HepG2 (cell line): ENCODE data around the gene ESPNL. TPM values are rescaled to one million over a fixed set of nuclear protein-coding genes. Genes with fewer than 3 reads are reported as not detected.

ENCODE experiments used
- ATAC-seq: fragments of 200-7000 bp; cut with Tn5 transposase; 3 replicates; pipeline ENCODE4 v1.9.1; 2020; ENCODE audit warnings: mild to moderate bottlenecking, moderate library complexity
- BruUV-seq: library from RNA; stranded (reverse); fragments of 400-500 nt; replicated peaks from 2 replicates; lab custom pipeline; 2021; lab: Mats Ljungman, UMichigan
- CTCF ChIA-PET: fragments of 300-600 bp; formaldehyde crosslinking; extraction: SDS; loops from one replicate; lab custom pipeline; 2021; ENCODE audit warnings: low total read pairs, inconsistent platforms, low intra/inter-chr PET ratio; lab: Yijun Ruan, JAX
- POLR2A ChIA-PET: fragments of 350-600 bp; sonication (Branson Sonifier 250); formaldehyde crosslinking; loops from one replicate; lab custom pipeline; 2020; ENCODE audit warnings: antibody characterized with exemption, inconsistent platforms; lab: Yijun Ruan, JAX
- DNase-seq: peaks from one replicate; pipeline ENCODE4 v3.0.0-alpha.2; 2015; ENCODE audit warnings: low spot score
- FAIRE-seq: peaks from 3 replicates; lab custom pipeline; 2011; peaks lifted over from hg19 to GRCh38; lab: Jason Lieb, UNC
- H2AFZ ChIP-seq: one replicate; pipeline ENCODE4 v1.6.1; 2011; ENCODE audit warnings: low read length, inconsistent platforms
- H3K27ac ChIP-seq: fragments of 300-600 bp; 3 replicates; pipeline ENCODE4 v1.8.0; 2011; ENCODE audit warnings: mixed run types, mild to moderate bottlenecking, mixed read lengths, low read length, inconsistent platforms; ENCODE audit not compliant: insufficient read depth; ENCODE audit errors: extremely low read length
- H3K27me3 ChIP-seq, 2 experiments: fragments of 200-600 bp in 1 of 2; 2 replicates in 1 of 2; 3 replicates in 1 of 2; pipeline versions ENCODE4 v1.6.0 to v1.8.0; 2011; ENCODE audit warnings: low read length in 2 of 2, mild to moderate bottlenecking in 2 of 2, moderate library complexity in 2 of 2, inconsistent platforms in 1 of 2; ENCODE audit not compliant: insufficient read depth in 2 of 2, control insufficient read depth in 1 of 2
- H3K36me3 ChIP-seq, 2 experiments: fragments of 200-600 bp in 1 of 2; replicated peaks in 1 of 2; 2 replicates in 1 of 2; 3 replicates in 1 of 2; pipeline versions ENCODE4 v1.5.1 to v1.8.0; 2011; ENCODE audit warnings: low read length in 2 of 2, inconsistent platforms in 1 of 2; ENCODE audit not compliant: insufficient read depth in 2 of 2, control insufficient read depth in 1 of 2
- H3K4me1 ChIP-seq: 2 replicates; pipeline ENCODE4 v1.5.1; 2012; ENCODE audit warnings: low read length, inconsistent platforms; ENCODE audit not compliant: insufficient read depth
- H3K4me2 ChIP-seq: 2 replicates; pipeline ENCODE4 v1.6.0; 2011; ENCODE audit warnings: low read depth, low read length, inconsistent platforms
- H3K4me3 ChIP-seq, 3 experiments: fragments of 200-600 bp in 1 of 3; sonication (generic), shearing (Covaris generic) in 1 of 3; replicated peaks in 1 of 3; 2 replicates each; pipeline ENCODE4 v1.5.1; 2011 to 2016; ENCODE audit warnings: low read length in 3 of 3, inconsistent platforms in 2 of 3, low read depth in 2 of 3, mild to moderate bottlenecking in 2 of 3, control low read depth in 1 of 3, mixed read lengths in 1 of 3; ENCODE audit not compliant: insufficient read depth in 1 of 3
- H3K79me2 ChIP-seq: one replicate; pipeline ENCODE4 v1.6.1; 2011; ENCODE audit warnings: low read length, inconsistent platforms; ENCODE audit not compliant: insufficient read depth
- H3K9ac ChIP-seq: 2 replicates; pipeline ENCODE4 v1.6.0; 2011; ENCODE audit warnings: mild to moderate bottlenecking, low read depth, low read length, inconsistent platforms; ENCODE audit not compliant: insufficient read depth
- H3K9me3 ChIP-seq: 2 replicates; pipeline ENCODE4 v1.5.1; 2012; ENCODE audit warnings: mild to moderate bottlenecking, low read length
- H4K20me1 ChIP-seq: 2 replicates; pipeline ENCODE4 v1.6.0; 2011; ENCODE audit warnings: inconsistent platforms, mild to moderate bottlenecking, low read length, moderate library complexity; ENCODE audit not compliant: insufficient read depth
- AGO2 ChIP-seq: fragments of 200-400 bp; formaldehyde crosslinking; optimal IDR thresholded peaks from 2 replicates; pipeline ENCODE3; 2017; ENCODE audit warnings: mild to moderate bottlenecking, low read depth, low read length, moderate library complexity
- HNRNPLL ChIP-seq: fragments of 200-400 bp; formaldehyde crosslinking; IDR thresholded peaks from 2 replicates; pipeline ENCODE4 v1.6.1; 2017; ENCODE audit warnings: mild to moderate bottlenecking, low read depth, low read length; ENCODE audit not compliant: poor library complexity, severe bottlenecking
- NFAT5 ChIP-seq: sonication (generic); formaldehyde crosslinking; IDR thresholded peaks from 2 replicates; pipeline ENCODE4 v1.4.0; 2020; ENCODE audit warnings: missing genetic modification reagents
- ZNF207 ChIP-seq: fragments of 450-650 bp; IDR thresholded peaks from 2 replicates; pipeline ENCODE4 v1.6.1; 2016; ENCODE audit warnings: antibody characterized with exemption, borderline replicate concordance
- ZNF337 ChIP-seq: sonication (generic); formaldehyde crosslinking; IDR thresholded peaks from 2 replicates; pipeline ENCODE4 v1.5.1; 2020; ENCODE audit warnings: missing genetic modification reagents, low read depth, mild to moderate bottlenecking, borderline replicate concordance
- ZNF768 ChIP-seq: sonication (generic); formaldehyde crosslinking; IDR thresholded peaks from 2 replicates; pipeline ENCODE4 v1.4.0; 2020; ENCODE audit warnings: missing genetic modification reagents
- WGBS: methylation state at CpG from one replicate; pipeline ENCODE4 v1.1.6; 2017; ENCODE audit warnings: low lambda C conversion rate; 5-methylcytosine and 5-hydroxymethylcytosine counted together
- in situ Hi-C: cut with HindIII; loops from 2 replicates; pipeline ENCODE4 v1.10.0; 2017; ENCODE audit warnings: low pct_unique_long_range_greater_than_20kb; ENCODE audit not compliant: extremely low pct_ligation_motif_present
- intact Hi-C: fragments of 100-400 bp; cut with micrococcal nuclease; formaldehyde crosslinking; loops from one replicate; pipeline ENCODE4 v1.10.0; 2022; ENCODE audit not compliant: unreplicated experiment
- polyA plus RNA-seq, 8 experiments: library from polyadenylated mRNA; depleted of rRNA in 3 of 8; stranded (reverse) in 7 of 8; unstranded in 1 of 8; fragments of >200 nt; fragmentation: Illumina TruSeq in 4 of 8; extraction: Trizol in 4 of 8; gene quantifications; 2 replicates each; pipeline versions ENCODE4 v1.2.1 to v1.2.3, GENCODE V29; 2011 to 2016; ENCODE audit warnings: low read depth in 4 of 8, missing spikeins in 1 of 8, mixed read lengths in 1 of 8; ENCODE audit not compliant: insufficient read depth in 1 of 8
- total RNA-seq, 5 experiments: library from RNA; depleted of rRNA; stranded (reverse); fragments of >200 nt; fragmentation: Illumina TruSeq; extraction: Trizol; gene quantifications; 2 replicates each; pipeline ENCODE4 v1.2.3, GENCODE V29; 2016; ENCODE audit warnings: low read depth in 1 of 5

Gene ESPNL
- total and polyA plus RNA-seq, 2 of the 13 experiments (the other 11 are each of a cell fraction or from before 2014, with no cell fraction given): 0.45 to 0.80 TPM

- no peak for ATAC-seq
- Histone ChIP-seq H3K79me2 (no peaks in the 10 kb centered on the region), H3K4me1 (peaks cover 20% of the 10 kb centered on the region), H3K4me3 (no peak overlapping the region), H3K27ac (no peak overlapping the region), H3K9ac (no peak overlapping the region), H4K20me1 (no peaks in the 10 kb centered on the region), H2AFZ (no peak overlapping the region)
- intact Hi-C loops: no loop called here
- DNase-seq: no peak
- FAIRE-seq: no peak
- TF ChIP-seq ZNF768 (peak; percentile 59; the same call in 1 of the 2 replicates), HNRNPLL (peak; percentile 5), ZNF337 (no peak), ZNF207 (no peak), NFAT5 (no peak), AGO2 (no peak)
- TF ChIP-seq, all 625 proteins: peak for 2
- in situ Hi-C loops: no loop called here
- H3K27me3 ChIP-seq: peaks cover 3 to 51% of the 10 kb centered on the region in 2 experiments
- BruUV-seq: no TSS peak
- whole genome bisulfite sequencing: 32% methylated on average over 21 of the region's 22 CpGs
- CTCF ChIA-PET: no interaction called here
- H3K4me2 ChIP-seq: no peak overlapping the region
- H3K36me3 ChIP-seq: no peaks in the 10 kb centered on the region
- H3K9me3 ChIP-seq: no peaks in the 10 kb centered on the region
- POLR2A ChIA-PET: interaction anchor here (0.6 kb wide), 1 partner anchor 161 kb away, joined by 3 read pairs; no protein-coding TSS in a partner anchor
Measured at GRCh38 chr2:238123218-238123971, 23.3 kb downstream of the ESPNL start.
